Activated CD4-positive, alpha-beta T cell treated with anti-CD3 and anti-CD28 coated beads for 48 hours (primary cell): ENCODE data around the gene ZNF154.

Source experiments
- DNase-seq: peaks from one replicate; pipeline ENCODE4 v3.0.0-alpha.2; 2020

The ZNF154 gene

DNA sequence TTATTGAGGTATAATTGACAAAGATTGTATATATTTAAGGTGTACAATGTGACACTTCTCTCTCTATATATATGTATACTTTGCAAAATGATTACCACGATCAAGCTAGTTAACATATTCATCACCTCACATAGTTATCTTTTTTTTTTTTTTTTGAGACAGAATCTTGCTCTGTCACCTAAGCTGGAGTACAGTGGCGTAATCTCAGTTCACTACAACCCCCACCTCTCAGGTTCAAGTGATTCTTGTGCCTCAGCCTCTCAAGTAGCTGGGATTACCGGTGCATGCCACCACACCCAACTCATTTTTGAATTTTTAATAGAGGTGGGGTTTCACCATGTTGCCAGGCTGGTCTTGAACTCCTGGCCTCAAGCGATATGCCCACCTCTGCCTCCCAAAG, 36.5 kb downstream of the ZNF154 start:
- no peak for DNase-seq

DNA sequence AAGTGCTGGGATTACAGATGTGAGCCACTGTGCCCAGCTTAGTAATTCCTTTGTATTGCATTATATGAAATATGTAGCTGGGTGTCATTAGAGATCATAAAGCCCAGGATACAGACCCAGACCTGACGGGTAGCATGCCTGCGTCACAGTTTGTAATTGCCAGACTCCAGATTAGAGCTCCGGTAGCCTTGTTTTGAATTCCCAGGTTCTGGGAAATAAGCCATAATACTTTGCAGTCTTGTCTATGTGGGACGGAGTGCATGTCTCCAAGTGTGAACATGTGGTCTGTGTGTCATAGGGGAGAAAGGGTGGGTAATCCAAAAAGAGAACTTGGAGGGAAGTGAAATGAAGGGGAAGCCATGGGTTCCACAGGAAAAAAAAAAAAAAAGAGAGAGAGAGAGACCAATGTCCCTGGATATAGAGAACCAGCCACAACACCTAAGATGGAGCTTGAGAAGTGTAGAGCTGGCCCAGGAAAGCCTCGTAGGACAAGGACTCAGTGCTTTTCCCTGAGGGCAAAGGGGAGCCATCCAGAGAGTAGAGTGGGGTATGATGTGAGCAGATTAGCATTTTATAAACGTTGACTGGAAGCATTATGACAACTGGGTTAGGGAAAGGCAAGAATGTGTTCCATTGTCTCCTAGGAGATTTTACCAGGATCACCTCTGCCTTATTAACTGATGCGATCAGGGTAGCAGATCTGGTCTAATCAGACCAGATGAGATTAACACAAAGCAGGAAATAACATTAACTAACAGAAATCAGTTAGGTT, 37.7 kb downstream of the ZNF154 start:
- no peak for DNase-seq

DNA sequence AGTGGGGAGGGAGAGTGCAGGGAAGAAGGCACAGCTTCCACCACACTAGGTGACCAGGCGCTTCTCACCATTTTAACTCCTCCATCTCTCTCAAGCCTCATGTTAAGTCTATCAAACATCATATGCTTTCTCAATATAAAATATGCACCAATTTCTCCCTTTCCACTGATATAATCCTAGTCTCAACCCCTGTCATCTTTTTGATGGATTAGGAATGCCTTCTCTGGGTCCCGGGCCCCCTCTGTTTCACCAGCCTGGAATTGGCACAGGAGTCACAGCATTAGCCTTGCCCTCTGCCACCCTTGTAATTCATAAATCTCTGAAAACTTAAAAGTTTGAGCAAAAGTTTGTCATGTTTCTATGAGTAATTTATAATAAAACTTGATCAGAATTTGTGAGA, 40.4 kb downstream of the ZNF154 start, which contains the start of gene ZSCAN4:
TSS of gene ZSCAN4 (plus strand) at position 301 of the 400 bp plus-strand sequence. CDS start 7,211 bp downstream, outside the sequence.
- DNase-seq: no peak

GRCh38 chr19:57667228-57667627, 41.8 kb downstream of the ZNF154 start:
- DNase-seq: no peak

DNA sequence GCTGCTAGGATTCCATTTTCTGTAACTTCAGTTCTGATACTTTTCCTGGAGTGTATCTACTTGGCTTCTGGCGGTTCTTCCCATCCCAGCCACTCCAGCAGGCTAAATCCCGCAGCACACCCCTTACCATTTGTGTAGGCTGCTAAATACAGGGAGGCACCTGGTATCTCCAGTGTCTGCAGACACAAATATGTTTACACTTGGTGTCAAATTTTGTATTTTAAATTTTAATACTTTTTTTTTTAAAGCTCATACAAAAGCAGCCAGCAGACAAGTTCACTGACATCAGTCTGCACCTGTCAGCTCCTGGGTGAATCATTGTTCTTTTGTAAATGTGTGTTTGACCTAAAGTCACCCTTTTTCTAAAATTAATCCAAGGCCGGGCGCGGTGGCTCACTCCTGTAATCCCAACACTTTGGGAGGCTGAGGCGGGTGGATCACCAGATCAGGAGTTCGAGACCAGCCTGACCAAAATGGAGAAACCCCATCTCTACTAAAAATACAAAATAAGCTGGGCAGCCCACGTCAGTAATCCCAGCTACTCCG, 43.7 kb downstream of the ZNF154 start:
- no peak for DNase-seq

- DNase-seq: peak; percentile 5
These were observed 44.5 kb downstream of the ZNF154 start for GRCh38 chr19:57664269-57665127.

DNA sequence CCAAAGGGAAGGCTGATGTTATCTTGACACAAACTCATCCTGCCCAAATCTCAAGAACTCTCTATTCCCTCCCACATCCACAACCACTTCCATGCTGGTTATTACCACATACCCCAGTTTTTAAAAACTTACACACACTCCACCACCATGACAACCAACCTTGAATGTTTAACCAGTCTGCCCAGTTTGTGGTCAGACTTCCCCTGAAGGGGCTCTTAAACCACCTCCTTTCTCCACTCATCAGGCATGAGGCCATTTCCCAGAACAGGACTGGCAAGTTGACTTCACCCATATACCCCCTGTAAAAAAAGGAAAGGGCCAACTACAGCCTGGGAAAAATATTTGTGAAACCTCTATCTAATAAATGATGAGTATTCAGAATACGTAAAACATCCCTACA, 52.7 kb downstream of the ZNF154 start:
- no peak for DNase-seq

DNA sequence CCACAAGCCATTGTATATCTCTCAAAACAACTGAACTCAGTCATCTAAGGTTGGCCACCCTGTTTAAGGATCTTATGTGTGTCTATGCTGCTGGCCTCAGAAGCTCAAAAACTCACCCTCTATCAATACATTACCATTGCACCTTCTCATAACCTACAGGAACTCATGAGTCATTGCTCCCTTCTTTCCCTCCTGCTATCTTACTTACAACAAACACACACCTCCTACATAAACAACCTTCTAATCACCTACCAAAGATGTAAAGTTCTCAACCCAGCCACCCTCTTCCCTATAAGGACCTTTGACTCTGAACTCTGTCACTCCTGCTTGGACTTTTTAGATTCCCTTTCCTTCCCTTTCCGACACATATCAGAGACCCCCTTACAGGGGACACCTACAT, 53.6 kb downstream of the ZNF154 start:
- DNase-seq: no peak

DNA sequence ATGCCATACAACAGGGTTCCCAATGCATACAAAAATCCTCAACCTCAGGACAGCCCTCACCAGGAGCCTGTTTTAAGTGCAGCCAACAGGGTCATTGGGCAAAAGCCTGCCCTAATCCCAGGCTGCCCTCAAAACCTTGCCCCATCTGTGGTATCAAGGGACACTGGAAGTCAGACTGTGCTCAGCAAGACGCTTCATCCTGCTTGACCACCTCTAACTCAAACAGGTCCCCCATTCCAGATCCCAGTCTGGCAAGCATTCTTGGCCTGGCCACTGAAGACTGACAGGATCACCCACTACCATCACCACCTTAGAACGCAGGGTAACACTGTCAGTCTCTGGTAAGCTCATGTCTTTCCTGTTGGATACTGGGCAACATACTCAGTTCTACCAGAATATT, 55.3 kb downstream of the ZNF154 start:
- no peak for DNase-seq

GRCh38 chr19:57651654-57651996, 57.4 kb downstream of the ZNF154 start:
- no peak for DNase-seq

DNA sequence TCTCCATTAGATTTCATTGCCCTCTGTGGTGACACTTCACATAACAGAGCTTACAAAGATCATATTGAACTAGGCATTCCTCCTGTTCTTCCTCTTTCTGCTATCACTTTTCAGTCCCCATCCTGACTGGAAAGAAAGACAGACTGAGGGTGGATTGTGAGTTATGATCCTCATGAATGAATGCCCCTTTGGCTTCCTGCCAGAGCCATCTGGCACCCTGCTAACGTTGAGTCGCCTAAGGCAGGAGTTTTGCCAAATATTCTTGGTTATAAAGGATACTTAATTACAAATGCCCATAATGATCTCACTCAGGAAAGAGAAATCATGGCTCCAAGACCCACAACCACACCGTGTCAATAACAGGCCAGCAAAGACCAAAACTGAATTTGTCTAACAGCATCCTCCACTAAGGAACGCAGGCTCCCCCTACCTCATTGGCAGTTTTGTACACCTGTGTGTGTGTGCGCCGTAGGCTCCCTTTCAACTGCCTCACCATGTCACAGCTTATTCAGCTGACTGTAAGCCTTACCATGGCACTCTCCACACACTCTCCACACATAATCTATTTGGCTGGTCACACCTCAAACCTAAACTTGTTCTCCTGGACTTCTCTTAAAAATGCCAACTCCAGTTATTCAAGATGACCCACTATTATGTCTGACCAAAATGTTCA, 60.5 kb downstream of the ZNF154 start:
- DNase-seq: no peak
